Vagina (tissue), 2 donors: ENCODE measurements around the gene PADI2.

Source experiments
- POLR2A ChIP-seq, 2 donors: fragments of 450-650 bp; IDR thresholded peaks; one replicate each; pipeline ENCODE4 v1.6.1; 2017; ENCODE audit warnings: antibody characterized with exemption in 2 of 2, mild to moderate bottlenecking in 2 of 2, moderate library complexity in 2 of 2
- TF ChIP-seq, protein P1 (sequence below), 3 experiments: fragments of 450-650 bp in 2 of 3; fragments of 200-600 bp in 1 of 3; sonication (generic) in 1 of 3; IDR thresholded peaks; one replicate each; pipeline ENCODE4 v1.5.1; 2017 to 2019; ENCODE audit warnings: antibody characterized with exemption in 3 of 3, mild to moderate bottlenecking in 2 of 3, moderate library complexity in 2 of 3

DNA sequence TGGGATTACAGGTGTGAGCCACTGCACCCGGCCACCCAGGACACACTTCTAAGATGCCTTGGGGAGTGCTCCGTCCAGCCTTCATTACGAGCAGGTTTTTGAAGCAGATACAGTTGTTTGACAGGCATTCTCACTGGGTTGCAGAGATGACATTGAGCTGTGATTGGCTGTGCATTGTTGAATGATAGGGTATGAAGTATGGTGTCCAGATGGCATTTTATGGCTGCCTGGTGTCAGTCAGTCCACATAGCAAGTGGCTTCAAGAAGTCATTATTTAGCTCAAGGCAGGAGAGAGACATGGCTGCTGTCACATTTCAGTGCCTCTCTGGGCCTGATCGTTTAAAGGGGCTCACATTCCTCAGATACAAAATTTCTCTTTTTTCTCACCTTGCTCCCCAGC, 14.8 kb upstream of the PADI2 start:
- TF ChIP-seq, protein P1, sequence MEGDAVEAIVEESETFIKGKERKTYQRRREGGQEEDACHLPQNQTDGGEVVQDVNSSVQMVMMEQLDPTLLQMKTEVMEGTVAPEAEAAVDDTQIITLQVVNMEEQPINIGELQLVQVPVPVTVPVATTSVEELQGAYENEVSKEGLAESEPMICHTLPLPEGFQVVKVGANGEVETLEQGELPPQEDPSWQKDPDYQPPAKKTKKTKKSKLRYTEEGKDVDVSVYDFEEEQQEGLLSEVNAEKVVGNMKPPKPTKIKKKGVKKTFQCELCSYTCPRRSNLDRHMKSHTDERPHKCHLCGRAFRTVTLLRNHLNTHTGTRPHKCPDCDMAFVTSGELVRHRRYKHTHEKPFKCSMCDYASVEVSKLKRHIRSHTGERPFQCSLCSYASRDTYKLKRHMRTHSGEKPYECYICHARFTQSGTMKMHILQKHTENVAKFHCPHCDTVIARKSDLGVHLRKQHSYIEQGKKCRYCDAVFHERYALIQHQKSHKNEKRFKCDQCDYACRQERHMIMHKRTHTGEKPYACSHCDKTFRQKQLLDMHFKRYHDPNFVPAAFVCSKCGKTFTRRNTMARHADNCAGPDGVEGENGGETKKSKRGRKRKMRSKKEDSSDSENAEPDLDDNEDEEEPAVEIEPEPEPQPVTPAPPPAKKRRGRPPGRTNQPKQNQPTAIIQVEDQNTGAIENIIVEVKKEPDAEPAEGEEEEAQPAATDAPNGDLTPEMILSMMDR (IDR thresholded peaks at IDR 0.05), result no peak
- no peak for TF ChIP-seq POLR2A (IDR thresholded peaks at IDR 0.05)
